Endothelial cell of umbilical vein (primary cell): Measurements from ENCODE around the gene JARID2.

ENCODE experiments used
- EZH2 ChIP-seq: IDR thresholded peaks from 2 replicates; pipeline ENCODE4 v1.6.1; 2012; ENCODE audit warnings: borderline replicate concordance, low read depth, mild to moderate bottlenecking, moderate library complexity, low read length, inconsistent platforms; ENCODE audit not compliant: severe bottlenecking
- FOS ChIP-seq: IDR thresholded peaks from 2 replicates; pipeline ENCODE4 v1.6.1; 2011; ENCODE audit warnings: mild to moderate bottlenecking, low read length, moderate library complexity, borderline replicate concordance; ENCODE audit not compliant: insufficient read depth
- GATA2 ChIP-seq: IDR thresholded peaks from 2 replicates; pipeline ENCODE4 v1.7.0; 2011; ENCODE audit warnings: low read depth, mild to moderate bottlenecking, moderate library complexity, mixed read lengths, low read length; ENCODE audit not compliant: insufficient read length, insufficient read depth
- MYC ChIP-seq: IDR thresholded peaks from one replicate; pipeline ENCODE4 v1.6.1; 2011; ENCODE audit warnings: mild to moderate bottlenecking, low read depth, low read length
- POLR2A ChIP-seq: IDR thresholded peaks from 2 replicates; pipeline ENCODE4 v1.6.1; 2012; ENCODE audit warnings: low read depth, mild to moderate bottlenecking, control low read depth, low read length
- POLR2AphosphoS5 ChIP-seq: IDR thresholded peaks from 2 replicates; pipeline ENCODE4 v1.6.1; 2012; ENCODE audit warnings: low read depth, mild to moderate bottlenecking, control low read depth, low read length, moderate library complexity; ENCODE audit not compliant: insufficient read depth
- TF ChIP-seq, protein P1 (sequence below), 2 donors: IDR thresholded peaks; 1 replicate in 1 of 2; 2 replicates in 1 of 2; pipeline ENCODE4 v1.5.1; 2011; ENCODE audit warnings: low read length in 2 of 2, mild to moderate bottlenecking in 2 of 2, moderate library complexity in 2 of 2, control low read depth in 1 of 2, inconsistent platforms in 1 of 2, low read depth in 1 of 2; ENCODE audit not compliant: insufficient read depth in 1 of 2; ENCODE audit errors: extremely low read depth in 1 of 2
- TF ChIP-seq, protein P2 (sequence below): IDR thresholded peaks from 2 replicates; pipeline ENCODE4 v1.6.1; 2011; ENCODE audit not compliant: insufficient read depth, insufficient read length

DNA sequence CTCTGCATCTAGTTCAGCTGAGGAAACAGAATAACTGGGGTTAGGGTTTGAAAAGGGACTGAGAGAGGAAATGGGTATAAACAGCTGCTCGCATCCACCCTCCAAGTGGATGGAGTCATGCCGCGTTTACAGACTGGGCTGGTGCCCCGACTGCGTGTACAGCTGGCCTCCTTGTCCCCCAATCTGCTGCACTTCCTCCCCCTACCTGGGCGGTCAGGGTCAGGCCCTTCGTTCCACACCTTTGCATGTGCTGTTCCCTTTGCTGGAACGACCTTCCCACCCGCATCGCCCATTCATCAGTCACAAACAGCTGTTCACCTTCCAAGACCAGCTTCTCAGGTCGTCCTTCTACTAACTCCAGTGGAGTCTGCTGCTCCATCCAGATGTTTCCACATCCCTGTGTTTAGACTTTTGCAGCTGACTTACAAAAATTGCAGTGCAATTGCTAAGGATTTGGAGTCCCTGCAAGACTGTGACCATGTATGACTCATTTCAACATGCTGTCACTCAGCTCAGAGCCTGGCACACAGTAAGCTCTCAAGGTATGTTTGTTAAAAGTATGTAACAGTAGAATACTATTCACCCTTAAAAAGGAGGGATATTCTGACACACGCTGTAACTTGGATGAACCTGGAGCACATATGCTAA, 287.6 kb downstream of the JARID2 start:
- TF ChIP-seq EZH2 (no peak), POLR2A (no peak), MYC (no peak), POLR2AphosphoS5 (no peak), FOS (no peak), GATA2 (no peak)
- TF ChIP-seq, protein P1, sequence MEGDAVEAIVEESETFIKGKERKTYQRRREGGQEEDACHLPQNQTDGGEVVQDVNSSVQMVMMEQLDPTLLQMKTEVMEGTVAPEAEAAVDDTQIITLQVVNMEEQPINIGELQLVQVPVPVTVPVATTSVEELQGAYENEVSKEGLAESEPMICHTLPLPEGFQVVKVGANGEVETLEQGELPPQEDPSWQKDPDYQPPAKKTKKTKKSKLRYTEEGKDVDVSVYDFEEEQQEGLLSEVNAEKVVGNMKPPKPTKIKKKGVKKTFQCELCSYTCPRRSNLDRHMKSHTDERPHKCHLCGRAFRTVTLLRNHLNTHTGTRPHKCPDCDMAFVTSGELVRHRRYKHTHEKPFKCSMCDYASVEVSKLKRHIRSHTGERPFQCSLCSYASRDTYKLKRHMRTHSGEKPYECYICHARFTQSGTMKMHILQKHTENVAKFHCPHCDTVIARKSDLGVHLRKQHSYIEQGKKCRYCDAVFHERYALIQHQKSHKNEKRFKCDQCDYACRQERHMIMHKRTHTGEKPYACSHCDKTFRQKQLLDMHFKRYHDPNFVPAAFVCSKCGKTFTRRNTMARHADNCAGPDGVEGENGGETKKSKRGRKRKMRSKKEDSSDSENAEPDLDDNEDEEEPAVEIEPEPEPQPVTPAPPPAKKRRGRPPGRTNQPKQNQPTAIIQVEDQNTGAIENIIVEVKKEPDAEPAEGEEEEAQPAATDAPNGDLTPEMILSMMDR (IDR thresholded peaks at IDR 0.05; ENCODE audit: extremely low read depth in 1 of 2, insufficient read depth in 1 of 2, low read depth in 1 of 2, low read length in 2 of 2), result no peak
- TF ChIP-seq, protein P2, sequence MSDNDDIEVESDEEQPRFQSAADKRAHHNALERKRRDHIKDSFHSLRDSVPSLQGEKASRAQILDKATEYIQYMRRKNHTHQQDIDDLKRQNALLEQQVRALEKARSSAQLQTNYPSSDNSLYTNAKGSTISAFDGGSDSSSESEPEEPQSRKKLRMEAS, result no peak
